ENCODE results near the gene CEP89. TPM values are rescaled to one million over a fixed set of nuclear protein-coding genes. Genes with fewer than 3 reads are reported as not detected.
"Not testable (repeated sequence)": the region's sequence is repeated elsewhere in the genome, so short reads cannot be mapped to it uniquely, and the experiment has no call there.

CEP89 gene
- total and polyA plus RNA-seq, 2 donors: 13.9 to 15.4 TPM

- 86% methylated on average over 19 of the region's 19 CpGs for WGBS
- Histone ChIP-seq H3K27ac (ENCODE audit: low read depth) (no peak overlapping the region), H3K4me1 (ENCODE audit: insufficient read depth) (no peaks in the 10 kb centered on the region), H3K36me3 (ENCODE audit: insufficient read depth) (no peaks in the 10 kb centered on the region), H3K4me3 (ENCODE audit: low read depth, low read length) (no peak overlapping the region)
- DNase-seq (ENCODE audit: extremely low spot score): no peak
These were observed 103.4 kb downstream of the CEP89 start for GRCh38 chr19:32868206-32868950.

DNA sequence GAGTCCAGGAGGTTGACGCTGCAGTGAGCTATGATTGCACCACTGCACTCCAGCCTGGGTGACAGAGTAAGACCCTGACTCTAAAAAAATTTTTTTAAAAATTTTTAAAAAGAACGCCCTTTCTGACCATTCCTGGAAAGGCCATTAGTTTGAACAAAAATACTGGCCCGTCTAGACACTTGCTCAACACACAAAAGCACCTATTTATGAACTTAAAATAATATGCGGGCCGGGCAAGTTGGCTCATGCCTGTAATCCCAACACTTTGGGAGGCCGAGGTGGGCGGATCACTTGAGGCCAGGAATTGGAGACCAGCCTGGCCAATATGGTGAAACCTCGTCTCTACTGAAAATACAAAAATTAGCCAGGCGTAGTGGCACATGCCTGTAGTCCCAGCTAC is 104.3 kb downstream of the CEP89 start:
- H3K4me1 ChIP-seq (ENCODE audit: insufficient read depth); H3K27ac ChIP-seq (ENCODE audit: low read depth); DNase-seq (ENCODE audit: extremely low spot score); H3K4me3 ChIP-seq (ENCODE audit: low read depth, low read length); H3K36me3 ChIP-seq (ENCODE audit: insufficient read depth): not testable (repeated sequence)
- WGBS: 93% methylated on average over 9 of the region's 9 CpGs

DNA sequence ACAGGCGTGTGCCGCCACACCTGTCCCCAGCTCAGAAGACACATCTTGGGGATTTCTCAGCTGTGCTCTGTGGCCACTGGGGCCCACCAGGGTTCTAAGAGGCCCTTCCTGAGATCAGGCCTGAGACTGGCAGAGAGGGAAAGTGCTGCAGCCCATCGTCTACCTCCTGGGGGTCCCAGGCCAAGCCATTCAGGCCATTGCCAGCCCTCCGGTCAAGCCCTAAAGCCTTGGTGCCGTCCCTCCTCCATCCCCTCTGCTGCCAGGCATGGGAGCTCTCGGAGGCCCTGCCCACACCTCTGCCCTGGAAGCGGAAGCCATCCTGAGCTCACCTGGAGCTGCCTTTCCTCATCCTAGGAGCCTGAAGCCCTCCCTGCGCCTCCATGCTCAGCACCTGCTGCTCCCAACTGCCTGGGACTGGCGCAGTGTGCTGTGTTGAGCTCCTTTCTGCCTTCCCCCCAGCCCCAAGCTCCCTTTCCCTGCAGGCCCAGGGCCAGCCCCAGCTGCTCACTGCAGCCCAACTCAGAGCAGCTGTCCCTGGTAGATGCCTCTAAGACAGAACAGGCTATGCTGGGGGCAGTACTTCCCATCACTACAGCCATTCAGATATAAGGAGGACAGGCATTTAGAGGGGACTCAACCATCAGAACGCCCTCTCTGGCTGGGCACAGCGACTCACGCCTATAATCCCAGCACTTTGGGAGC is 105.0 kb downstream of the CEP89 start:
- H3K4me3 ChIP-seq (ENCODE audit: low read depth, low read length): no peak overlapping the region
- DNase-seq (ENCODE audit: extremely low spot score): no peak
- H3K4me1 ChIP-seq (ENCODE audit: insufficient read depth): no peaks in the 10 kb centered on the region
- no peaks in the 10 kb centered on the region for H3K36me3 ChIP-seq (ENCODE audit: insufficient read depth)
- no peak overlapping the region for H3K27ac ChIP-seq (ENCODE audit: low read depth)
- 86% methylated on average over 12 of the region's 12 CpGs for WGBS

DNA sequence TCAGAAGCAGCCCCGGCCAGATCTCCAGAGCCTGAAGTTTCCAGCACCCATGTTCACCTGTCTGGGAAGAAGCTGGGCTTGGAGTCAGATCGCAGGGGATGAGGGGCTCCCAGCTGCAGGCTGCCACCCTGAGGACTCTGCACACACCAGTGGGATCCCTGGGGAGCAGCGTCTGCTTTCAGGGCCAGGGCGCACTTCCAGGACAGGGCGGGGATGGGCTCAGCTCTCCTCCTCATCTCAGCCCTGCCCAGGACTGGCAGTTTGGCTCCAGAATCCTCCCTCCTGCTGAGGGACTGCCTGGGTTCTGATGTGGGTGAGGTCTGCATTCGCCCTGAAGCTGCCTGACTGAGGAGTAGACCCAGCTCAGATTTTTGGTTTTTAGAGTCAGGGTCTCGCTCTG is 105.7 kb downstream of the CEP89 start:
- Histone ChIP-seq H3K36me3 (ENCODE audit: insufficient read depth) (no peaks in the 10 kb centered on the region), H3K4me3 (ENCODE audit: low read depth, low read length) (no peak overlapping the region), H3K27ac (ENCODE audit: low read depth) (no peak overlapping the region), H3K4me1 (ENCODE audit: insufficient read depth) (no peaks in the 10 kb centered on the region)
- no peak for DNase-seq (ENCODE audit: extremely low spot score)
- 82% methylated on average over 7 of the region's 7 CpGs for WGBS

- 75% methylated on average over 6 of the region's 6 CpGs for WGBS
- Histone ChIP-seq H3K36me3 (ENCODE audit: insufficient read depth) (no peaks in the 10 kb centered on the region), H3K4me3 (ENCODE audit: low read depth, low read length) (no peak overlapping the region), H3K27ac (ENCODE audit: low read depth) (no peak overlapping the region), H3K4me1 (ENCODE audit: insufficient read depth) (no peaks in the 10 kb centered on the region)
- no peak for DNase-seq (ENCODE audit: extremely low spot score)
These were observed 106.4 kb downstream of the CEP89 start for GRCh38 chr19:32865326-32865725.

- Histone ChIP-seq H3K4me3 (ENCODE audit: low read depth, low read length) (no peak overlapping the region), H3K36me3 (ENCODE audit: insufficient read depth) (no peaks in the 10 kb centered on the region), H3K27ac (ENCODE audit: low read depth) (no peak overlapping the region), H3K4me1 (ENCODE audit: insufficient read depth) (no peaks in the 10 kb centered on the region)
- 88% methylated on average over 35 of the region's 35 CpGs for WGBS
- DNase-seq (ENCODE audit: extremely low spot score): no peak
These were observed 107.3 kb downstream of the CEP89 start for GRCh38 chr19:32864318-32865007.

DNA sequence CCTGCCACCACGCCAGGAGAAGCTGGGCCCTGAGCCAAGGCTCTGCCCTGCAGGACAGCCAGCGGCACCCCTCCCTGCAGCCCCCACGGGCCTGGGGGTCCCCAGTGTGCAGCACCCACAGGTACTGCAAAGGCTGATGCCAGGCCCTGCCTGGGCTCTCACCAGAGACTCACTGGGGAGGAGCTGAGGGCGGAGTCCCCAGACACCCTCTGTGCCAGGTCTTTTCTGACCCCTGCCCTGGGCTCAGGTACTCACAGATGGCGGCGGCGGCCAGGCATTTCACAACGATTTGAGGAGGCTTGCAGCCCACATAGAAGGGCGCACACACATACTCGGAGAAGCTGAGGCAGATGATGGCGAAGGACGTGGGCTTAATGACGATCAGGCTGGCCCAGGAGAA is 107.9 kb downstream of the CEP89 start:
- no peak overlapping the region for H3K4me3 ChIP-seq (ENCODE audit: low read depth, low read length)
- no peaks in the 10 kb centered on the region for H3K36me3 ChIP-seq (ENCODE audit: insufficient read depth)
- H3K27ac ChIP-seq (ENCODE audit: low read depth): no peak overlapping the region
- no peak for DNase-seq (ENCODE audit: extremely low spot score)
- WGBS: 87% methylated on average over 13 of the region's 13 CpGs
- no peaks in the 10 kb centered on the region for H3K4me1 ChIP-seq (ENCODE audit: insufficient read depth)

DNA sequence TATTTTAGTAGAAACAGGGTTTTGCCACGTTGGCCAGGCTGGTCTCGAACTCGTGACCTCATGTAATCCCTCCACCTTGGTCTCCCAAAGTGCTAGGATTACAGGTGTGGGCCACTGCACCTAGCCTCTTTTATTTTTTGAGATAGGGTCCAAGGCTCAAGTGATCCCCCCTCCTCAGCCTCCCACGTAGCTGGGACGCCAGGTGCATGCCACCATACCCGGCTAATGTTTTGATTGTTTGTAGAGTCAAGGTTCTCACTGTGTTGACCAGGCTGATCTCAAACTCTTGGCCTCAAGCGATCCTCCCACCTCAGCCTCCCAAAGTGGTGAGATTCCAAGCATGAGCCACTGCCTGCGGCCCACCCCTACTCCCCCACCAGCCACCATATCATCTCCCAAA is 108.5 kb downstream of the CEP89 start:
- no peaks in the 10 kb centered on the region for H3K4me1 ChIP-seq (ENCODE audit: insufficient read depth)
- H3K4me3 ChIP-seq (ENCODE audit: low read depth, low read length): no peak overlapping the region
- no peaks in the 10 kb centered on the region for H3K36me3 ChIP-seq (ENCODE audit: insufficient read depth)
- H3K27ac ChIP-seq (ENCODE audit: low read depth): no peak overlapping the region
- WGBS: 95% methylated on average over 8 of the region's 8 CpGs
- no peak for DNase-seq (ENCODE audit: extremely low spot score)

DNA sequence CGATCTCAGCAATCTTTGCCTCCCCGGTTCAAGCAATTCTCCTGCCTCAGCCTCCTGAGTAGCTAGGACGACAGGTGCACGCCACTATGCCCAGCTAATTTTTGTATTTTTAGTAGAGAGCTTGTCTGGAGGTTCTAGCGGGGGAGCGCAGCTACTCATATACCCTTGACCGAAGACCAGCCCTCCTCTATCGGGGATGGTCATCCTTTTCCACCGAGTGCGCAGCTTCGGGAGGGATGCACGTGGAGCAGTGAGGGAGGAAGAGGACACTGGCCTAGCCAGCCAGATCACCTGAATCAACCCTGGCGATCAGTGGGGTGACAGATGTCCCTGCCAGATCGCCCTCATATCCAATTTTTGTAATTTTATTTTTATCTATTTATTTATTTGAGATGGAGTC is 109.0 kb downstream of the CEP89 start:
- Histone ChIP-seq H3K4me3 (ENCODE audit: low read depth, low read length) (no peak overlapping the region), H3K4me1 (ENCODE audit: insufficient read depth) (no peaks in the 10 kb centered on the region), H3K36me3 (ENCODE audit: insufficient read depth) (no peaks in the 10 kb centered on the region), H3K27ac (ENCODE audit: low read depth) (no peak overlapping the region)
- 97% methylated on average over 14 of the region's 14 CpGs for WGBS
- no peak for DNase-seq (ENCODE audit: extremely low spot score)

GRCh38 chr19:32862173-32862572 is 109.6 kb downstream of the CEP89 start:
- 90% methylated on average over 19 of the region's 19 CpGs for WGBS
- no peak for DNase-seq (ENCODE audit: extremely low spot score)
- Histone ChIP-seq H3K27ac (ENCODE audit: low read depth) (no peak overlapping the region), H3K36me3 (ENCODE audit: insufficient read depth) (no peaks in the 10 kb centered on the region), H3K4me1 (ENCODE audit: insufficient read depth) (no peaks in the 10 kb centered on the region), H3K4me3 (ENCODE audit: low read depth, low read length) (no peak overlapping the region)

DNA sequence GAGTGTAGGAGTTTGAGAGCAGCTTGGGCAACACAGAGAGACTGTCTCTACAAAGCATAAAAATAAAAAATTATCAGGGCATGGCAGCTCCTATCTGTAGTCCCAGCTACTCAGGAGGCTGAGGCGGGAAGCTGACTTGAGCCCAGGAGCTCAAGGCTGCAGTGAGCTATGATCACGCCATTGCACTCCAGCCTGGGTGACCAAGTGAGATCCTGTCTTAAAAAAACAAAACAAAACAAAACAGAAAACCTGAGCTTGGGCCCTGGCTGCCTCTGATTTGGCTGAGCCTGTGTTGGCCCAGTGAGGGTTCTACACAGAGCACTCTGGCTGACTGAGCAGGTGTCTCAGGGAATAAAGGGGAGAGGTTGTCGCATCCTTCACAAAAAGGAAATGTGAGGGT is 110.2 kb downstream of the CEP89 start:
- DNase-seq (ENCODE audit: extremely low spot score): no peak
- H3K4me1 ChIP-seq (ENCODE audit: insufficient read depth): no peaks in the 10 kb centered on the region
- no peaks in the 10 kb centered on the region for H3K36me3 ChIP-seq (ENCODE audit: insufficient read depth)
- no peak overlapping the region for H3K27ac ChIP-seq (ENCODE audit: low read depth)
- no peak overlapping the region for H3K4me3 ChIP-seq (ENCODE audit: low read depth, low read length)
- 96% methylated on average over 3 of the region's 3 CpGs for WGBS

GRCh38 chr19:32859591-32859990 is 112.2 kb downstream of the CEP89 start:
- DNase-seq (ENCODE audit: extremely low spot score): no peak
- WGBS: 93% methylated on average over 19 of the region's 19 CpGs
- Histone ChIP-seq H3K27ac (ENCODE audit: low read depth) (no peak overlapping the region), H3K4me1 (ENCODE audit: insufficient read depth) (no peaks in the 10 kb centered on the region), H3K36me3 (ENCODE audit: insufficient read depth) (no peaks in the 10 kb centered on the region), H3K4me3 (ENCODE audit: low read depth, low read length) (no peak overlapping the region)

- Histone ChIP-seq H3K36me3 (ENCODE audit: insufficient read depth) (no peaks in the 10 kb centered on the region), H3K4me3 (ENCODE audit: low read depth, low read length) (no peak overlapping the region), H3K27ac (ENCODE audit: low read depth) (no peak overlapping the region), H3K4me1 (ENCODE audit: insufficient read depth) (no peaks in the 10 kb centered on the region)
- DNase-seq (ENCODE audit: extremely low spot score): no peak
- WGBS: 98% methylated on average over 10 of the region's 10 CpGs
These were observed 113.2 kb downstream of the CEP89 start for GRCh38 chr19:32858559-32858958.

DNA sequence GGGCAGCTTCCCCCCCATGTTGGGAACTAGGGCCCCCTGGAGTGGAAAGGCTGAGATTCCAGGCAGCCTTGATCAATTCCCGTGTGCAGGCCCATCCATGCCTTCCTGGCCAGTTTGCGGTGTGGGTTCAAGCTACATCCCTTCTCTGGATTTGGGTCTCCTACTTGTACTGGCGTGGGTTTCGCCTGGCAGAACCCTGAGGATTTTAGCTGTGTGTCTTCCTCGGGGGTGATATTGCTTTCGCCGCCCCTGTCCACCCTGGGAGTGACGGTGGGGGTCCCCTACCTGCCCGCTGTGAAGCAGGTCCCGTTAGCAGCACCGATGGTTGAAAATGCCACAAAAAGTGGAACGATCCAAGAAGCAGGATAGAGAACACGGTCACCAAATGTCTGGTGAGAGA is 113.6 kb downstream of the CEP89 start:
- no peaks in the 10 kb centered on the region for H3K36me3 ChIP-seq (ENCODE audit: insufficient read depth)
- no peak overlapping the region for H3K27ac ChIP-seq (ENCODE audit: low read depth)
- H3K4me3 ChIP-seq (ENCODE audit: low read depth, low read length): no peak overlapping the region
- H3K4me1 ChIP-seq (ENCODE audit: insufficient read depth): no peaks in the 10 kb centered on the region
- 85% methylated on average over 13 of the region's 13 CpGs for WGBS
- DNase-seq (ENCODE audit: extremely low spot score): no peak
